ENCODE data around the gene RAI1. TPM values are rescaled to one million over a fixed set of nuclear protein-coding genes. Genes with fewer than 3 reads are reported as not detected.
A peak's percentile ranks its signal among the peaks of the same experiment; 100 is the strongest.

Gene RAI1
- polyA plus RNA-seq, 2 of the 4 experiments (the other 2 are of a cell fraction), result 3.5 to 23.8 TPM

- H3K9me3 ChIP-seq, result no peaks in the 10 kb centered on the region
- peak overlapping the region; percentile 94 to 95 for H3K27ac ChIP-seq
- no peak for DNase-seq (ENCODE audit: low read depth in 1 of 2, low spot score in 1 of 2)
- no peak for FAIRE-seq
- TF ChIP-seq, protein P1, sequence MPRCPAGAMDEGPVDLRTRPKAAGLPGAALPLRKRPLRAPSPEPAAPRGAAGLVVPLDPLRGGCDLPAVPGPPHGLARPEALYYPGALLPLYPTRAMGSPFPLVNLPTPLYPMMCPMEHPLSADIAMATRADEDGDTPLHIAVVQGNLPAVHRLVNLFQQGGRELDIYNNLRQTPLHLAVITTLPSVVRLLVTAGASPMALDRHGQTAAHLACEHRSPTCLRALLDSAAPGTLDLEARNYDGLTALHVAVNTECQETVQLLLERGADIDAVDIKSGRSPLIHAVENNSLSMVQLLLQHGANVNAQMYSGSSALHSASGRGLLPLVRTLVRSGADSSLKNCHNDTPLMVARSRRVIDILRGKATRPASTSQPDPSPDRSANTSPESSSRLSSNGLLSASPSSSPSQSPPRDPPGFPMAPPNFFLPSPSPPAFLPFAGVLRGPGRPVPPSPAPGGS (IDR thresholded peaks at IDR 0.05), result no peak
- TF ChIP-seq CBX2 (IDR thresholded peaks at IDR 0.05; ENCODE audit: borderline replicate concordance, low read depth) (no peak), CHD4 (IDR thresholded peaks at IDR 0.05; ENCODE audit: borderline replicate concordance) (no peak), RFX5 (IDR thresholded peaks at IDR 0.05) (no peak), USF2 (IDR thresholded peaks at IDR 0.05) (no peak), ZSCAN20 (CRISPR knock-in tag; IDR thresholded peaks at IDR 0.05) (no peak), HMGXB4 (CRISPR knock-in tag; IDR thresholded peaks at IDR 0.05; ENCODE audit: borderline replicate concordance) (no peak), HOXB5 (CRISPR knock-in tag; IDR thresholded peaks at IDR 0.05) (no peak)
- 0 out of 3 replicates have a peak overlapping the region, but pooled peaks have one; percentile 2 for H3K4me3 ChIP-seq
- POLR2A ChIA-PET, result interaction anchor here (1.2 kb wide), 1 partner anchor 18 kb away, joined by 4 read pairs; no protein-coding TSS in a partner anchor
- peak overlapping the region; percentile 84 for H3K4me2 ChIP-seq
- peaks cover 71% of the 10 kb centered on the region for H3K4me1 ChIP-seq
- CTCF ChIA-PET, result interaction anchor here (0.8 to 2.5 kb wide), 11 partner anchors 16 to 100 kb away, joined by 3 to 12 read pairs (median 3); partner anchors contain the start of gene RAI1
- 80% methylated on average over 12 of the region's 12 CpGs for whole genome bisulfite sequencing (ENCODE audit: missing lambda C conversion rate)
- 0 out of 6 replicates have a peak, but pooled peaks of 1 of the 2 experiments have one; percentile 0 for ATAC-seq
Observed at GRCh38 chr17:17711641-17712162, 30.4 kb downstream of the RAI1 start.

DNA sequence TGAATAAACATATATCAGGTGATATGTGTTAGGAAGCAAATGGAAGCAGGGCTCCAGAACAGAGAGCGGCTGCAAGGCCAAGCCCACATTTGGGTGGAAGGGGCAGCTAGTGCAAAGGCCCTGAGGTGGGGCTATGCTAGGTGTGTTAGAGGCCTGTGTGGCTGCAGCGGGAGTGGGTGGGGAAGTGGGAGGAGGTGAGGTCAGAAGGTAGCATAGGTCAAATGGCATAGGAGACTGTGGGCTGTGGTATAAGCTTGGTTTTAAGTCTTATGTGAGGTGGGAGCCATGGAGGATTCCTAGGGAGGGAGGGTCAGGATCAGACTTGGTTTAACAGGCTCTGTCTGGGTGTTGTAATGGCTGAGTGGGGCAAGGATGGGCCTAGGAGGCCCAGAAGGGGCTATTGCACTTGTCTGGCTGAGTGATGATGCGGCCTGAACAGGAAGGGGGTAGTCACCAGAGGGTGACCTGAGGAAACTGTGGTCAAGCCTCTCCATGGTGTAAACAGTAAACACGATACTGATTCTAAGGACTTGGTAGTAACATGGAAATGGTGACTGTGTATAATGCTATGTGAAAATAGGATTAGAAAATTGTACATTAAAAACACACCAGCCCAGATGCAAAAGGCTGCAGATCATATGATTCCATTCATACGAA lies 31.1 kb downstream of the RAI1 start:
- Histone ChIP-seq H3K4me1 (peaks cover 77% of the 10 kb centered on the region), H3K27ac (peak overlapping the region; percentile 94 to 95), H3K4me3 (no peak overlapping the region), H3K9me3 (no peaks in the 10 kb centered on the region), H3K4me2 (peak overlapping the region; percentile 84)
- no peak for ATAC-seq
- TF ChIP-seq MYC (IDR thresholded peaks at IDR 0.05; ENCODE audit: borderline replicate concordance, low read length) (no peak), CBX2 (IDR thresholded peaks at IDR 0.05; ENCODE audit: borderline replicate concordance, low read depth) (no peak), HDAC2 (IDR thresholded peaks at IDR 0.05) (peak; percentile 72; the same call in 1 of the 2 replicates), CHD2 (IDR thresholded peaks at IDR 0.05; ENCODE audit: low read length, partially characterized antibody) (no peak), KDM1A (IDR thresholded peaks at IDR 0.05; ENCODE audit: low read depth) (0 out of 2 replicates have a peak, but pooled peaks have one; percentile 58), POLR2AphosphoS2 (conservative IDR thresholded peaks at IDR 0.05; ENCODE audit: low read length) (0 out of 2 replicates have a peak, but pooled peaks have one; percentile 50), USF2 (IDR thresholded peaks at IDR 0.05) (no peak), ZFP36 (IDR thresholded peaks at IDR 0.05; ENCODE audit: borderline replicate concordance, partially characterized antibody) (peak; percentile 18), FOSL2 (IDR thresholded peaks at IDR 0.05) (no peak), FOSL2 (CRISPR knock-in tag; IDR thresholded peaks at IDR 0.05) (peak; percentile 17; the same call in 1 of the 2 replicates)
- POLR2A ChIA-PET, result no interaction called here
- DNase-seq (ENCODE audit: low read depth in 1 of 2, low spot score in 1 of 2), result no peak
- FAIRE-seq, result no peak
- CTCF ChIA-PET, result interaction anchor here (1.0 to 2.5 kb wide), 8 partner anchors 17 to 100 kb away, joined by 3 to 12 read pairs (median 4); partner anchors contain the start of gene RAI1
- 77% methylated on average over 5 of the region's 5 CpGs for WGBS (ENCODE audit: missing lambda C conversion rate)

Measured in A549 (cell line).